ENCODE results near the gene DMKN.

The DMKN gene

GRCh38 chr19:35529241-35530218, 16.1 kb upstream of the DMKN start:
- TF ChIP-seq CTCF (IDR thresholded peaks at IDR 0.05; ENCODE audit: extremely low read depth, missing control alignments) = no peak
- no peak for DNase-seq (ENCODE audit: low spot score)

- no peak for TF ChIP-seq CTCF (IDR thresholded peaks at IDR 0.05; ENCODE audit: extremely low read depth, missing control alignments)
- no peak for DNase-seq (ENCODE audit: low spot score)
Measured at GRCh38 chr19:35528218-35529038, 15.0 kb upstream of the DMKN start, which contains the start of gene SBSN. Gene SBSN, minus strand, starts transcription at chr19:35528311. Its CDS starts 30 bp downstream, at chr19:35528281.

GRCh38 chr19:35525873-35526272, 12.4 kb upstream of the DMKN start:
- TF ChIP-seq CTCF (IDR thresholded peaks at IDR 0.05; ENCODE audit: extremely low read depth, missing control alignments) = no peak
- no peak for DNase-seq (ENCODE audit: low spot score)

DNA sequence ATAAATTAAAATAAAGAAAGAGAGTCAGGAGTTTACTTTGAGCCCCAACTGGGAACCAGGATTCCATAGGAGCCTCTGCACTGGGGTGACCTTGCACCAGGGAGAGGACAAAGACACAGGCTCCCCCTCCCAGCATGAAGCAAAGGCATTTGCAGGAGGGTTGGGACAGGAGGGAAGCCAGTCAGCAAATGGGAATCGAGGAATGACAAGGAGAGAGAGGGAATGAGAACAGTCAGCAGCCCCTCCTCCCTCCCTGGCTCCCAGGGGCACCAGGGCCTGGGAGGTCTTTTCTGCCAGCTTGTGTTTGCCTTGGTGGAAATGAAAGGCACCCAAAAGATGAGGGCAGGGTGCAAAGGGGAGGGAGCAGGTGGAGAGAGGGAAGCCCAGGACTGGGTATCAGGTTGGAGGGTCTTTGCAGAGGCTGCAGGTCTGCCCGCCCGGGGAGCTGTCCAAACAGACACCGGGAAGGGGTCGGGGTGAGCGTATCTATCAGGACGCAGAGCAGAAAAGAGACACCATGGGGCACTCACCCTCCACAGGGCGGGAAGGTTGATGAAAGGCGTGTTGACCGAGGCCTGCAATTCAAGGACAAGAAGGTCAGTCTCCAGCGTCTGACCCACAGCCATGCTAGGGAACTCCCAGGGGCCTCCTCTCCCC, 10.9 kb upstream of the DMKN start:
- no peak for TF ChIP-seq CTCF (IDR thresholded peaks at IDR 0.05; ENCODE audit: extremely low read depth, missing control alignments)
- no peak for DNase-seq (ENCODE audit: low spot score)

DNA sequence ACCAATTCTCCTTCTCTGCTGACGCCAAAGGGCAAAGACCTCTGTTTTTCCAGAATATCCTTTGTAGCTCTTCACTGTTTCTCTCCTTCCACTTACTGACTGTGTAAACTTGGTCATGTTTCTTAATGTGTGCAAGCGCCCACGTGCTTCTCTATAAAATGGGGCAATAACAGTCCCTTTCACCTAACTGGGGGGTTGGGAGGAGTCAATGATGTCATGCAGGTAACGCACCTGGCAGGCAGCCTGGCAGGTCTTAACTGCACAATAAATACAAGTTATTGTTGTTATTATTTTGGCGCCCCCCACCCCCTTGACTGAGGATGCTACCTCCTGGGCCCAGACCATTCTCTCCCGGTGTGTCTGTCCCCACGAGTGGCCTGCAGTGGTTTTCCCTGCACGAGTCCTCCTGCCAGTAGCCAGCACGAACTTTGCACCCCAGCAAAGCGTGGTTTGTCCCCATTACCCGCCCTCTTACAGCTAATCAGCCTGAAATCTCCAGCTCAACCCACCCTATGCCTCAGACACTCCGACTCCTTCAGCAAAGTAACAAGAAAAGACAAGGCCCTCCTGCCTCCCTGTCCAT, 9.4 kb upstream of the DMKN start:
- TF ChIP-seq CTCF (IDR thresholded peaks at IDR 0.05; ENCODE audit: extremely low read depth, missing control alignments) = no peak
- DNase-seq (ENCODE audit: low spot score) = no peak

GRCh38 chr19:35521124-35521743, 7.8 kb upstream of the DMKN start:
- no peak for DNase-seq (ENCODE audit: low spot score)
- TF ChIP-seq CTCF (IDR thresholded peaks at IDR 0.05; ENCODE audit: extremely low read depth, missing control alignments) = no peak

All from GM20000 (cell line).